ENCODE data around the gene RHO.
"Not testable (repeated sequence)": the region's sequence is repeated elsewhere in the genome, so short reads cannot be mapped to it uniquely, and the experiment has no call there.

The RHO gene

DNA sequence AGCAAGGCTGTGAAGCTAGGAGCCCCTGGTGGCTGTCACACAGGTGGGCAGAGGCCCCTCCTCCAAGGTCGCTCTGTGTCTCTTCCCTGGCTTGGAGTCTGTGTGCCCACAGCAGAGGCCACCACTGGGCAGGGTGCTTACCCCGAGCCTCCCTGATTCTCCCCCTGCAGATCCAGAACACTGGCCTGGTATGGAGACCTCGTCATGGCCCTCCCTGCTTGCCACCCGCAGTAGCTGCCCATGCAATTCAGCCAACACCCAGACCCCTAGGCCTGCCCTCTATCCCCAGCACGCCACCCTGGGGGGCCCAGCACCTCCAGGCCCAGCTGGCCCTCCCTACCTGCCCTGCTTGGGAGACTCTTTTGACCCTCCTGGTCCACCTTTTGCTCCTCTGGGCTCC is 5.5 kb upstream of the RHO start:
- DNase-seq, result no peak

- no peak for DNase-seq
Measured at GRCh38 chr3:129524081-129524480, 4.4 kb upstream of the RHO start.

DNA sequence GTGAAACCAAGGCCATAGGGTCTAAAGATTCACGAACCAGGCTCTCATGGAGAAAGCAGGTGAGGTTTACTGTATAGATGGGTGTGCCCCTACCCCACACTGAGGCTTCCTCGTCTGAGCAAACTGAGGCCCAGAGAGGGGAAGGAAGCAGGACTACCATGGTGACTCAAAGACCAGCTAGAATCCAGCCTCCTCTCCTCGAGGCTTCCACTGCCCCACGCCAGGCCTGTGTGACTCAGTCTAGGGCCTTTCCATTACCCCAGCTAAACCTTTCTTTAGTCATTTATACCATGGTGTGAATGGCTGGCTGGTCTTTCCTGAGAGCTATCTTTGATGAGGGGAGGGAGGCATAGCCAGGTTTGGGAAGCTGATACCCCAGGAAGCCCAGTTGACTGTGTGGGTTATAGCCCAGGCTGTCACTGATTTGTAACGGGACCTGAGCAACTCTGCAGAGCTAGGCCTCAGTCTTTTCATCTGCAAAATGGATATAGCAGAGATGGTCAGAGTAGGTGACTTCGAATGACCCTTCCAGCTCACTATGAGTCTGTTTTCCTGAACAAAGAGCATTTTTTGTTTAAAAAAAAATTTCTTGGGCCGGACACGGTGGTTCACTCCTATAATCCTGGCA is 3.0 kb upstream of the RHO start:
- no peak for DNase-seq

- DNase-seq, result no peak
Measured at GRCh38 chr3:129526121-129526900, 2.1 kb upstream of the RHO start.

GRCh38 chr3:129527262-129527661 is 1.2 kb upstream of the RHO start:
- DNase-seq, result no peak

GRCh38 chr3:129529436-129530210 is 1.2 kb downstream of the RHO start:
- no peak for DNase-seq

- no peak for DNase-seq
Measured at GRCh38 chr3:129530251-129530791, 1.9 kb downstream of the RHO start.

DNA sequence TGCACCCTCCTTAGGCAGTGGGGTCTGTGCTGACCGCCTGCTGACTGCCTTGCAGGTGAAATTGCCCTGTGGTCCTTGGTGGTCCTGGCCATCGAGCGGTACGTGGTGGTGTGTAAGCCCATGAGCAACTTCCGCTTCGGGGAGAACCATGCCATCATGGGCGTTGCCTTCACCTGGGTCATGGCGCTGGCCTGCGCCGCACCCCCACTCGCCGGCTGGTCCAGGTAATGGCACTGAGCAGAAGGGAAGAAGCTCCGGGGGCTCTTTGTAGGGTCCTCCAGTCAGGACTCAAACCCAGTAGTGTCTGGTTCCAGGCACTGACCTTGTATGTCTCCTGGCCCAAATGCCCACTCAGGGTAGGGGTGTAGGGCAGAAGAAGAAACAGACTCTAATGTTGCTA is 2.4 kb downstream of the RHO start:
- no peak for DNase-seq

DNA sequence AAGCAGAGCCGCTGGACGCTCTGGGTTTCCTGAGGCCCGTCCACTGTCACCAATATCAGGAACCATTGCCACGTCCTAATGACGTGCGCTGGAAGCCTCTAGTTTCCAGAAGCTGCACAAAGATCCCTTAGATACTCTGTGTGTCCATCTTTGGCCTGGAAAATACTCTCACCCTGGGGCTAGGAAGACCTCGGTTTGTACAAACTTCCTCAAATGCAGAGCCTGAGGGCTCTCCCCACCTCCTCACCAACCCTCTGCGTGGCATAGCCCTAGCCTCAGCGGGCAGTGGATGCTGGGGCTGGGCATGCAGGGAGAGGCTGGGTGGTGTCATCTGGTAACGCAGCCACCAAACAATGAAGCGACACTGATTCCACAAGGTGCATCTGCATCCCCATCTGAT is 3.3 kb downstream of the RHO start:
- DNase-seq, result no peak

DNA sequence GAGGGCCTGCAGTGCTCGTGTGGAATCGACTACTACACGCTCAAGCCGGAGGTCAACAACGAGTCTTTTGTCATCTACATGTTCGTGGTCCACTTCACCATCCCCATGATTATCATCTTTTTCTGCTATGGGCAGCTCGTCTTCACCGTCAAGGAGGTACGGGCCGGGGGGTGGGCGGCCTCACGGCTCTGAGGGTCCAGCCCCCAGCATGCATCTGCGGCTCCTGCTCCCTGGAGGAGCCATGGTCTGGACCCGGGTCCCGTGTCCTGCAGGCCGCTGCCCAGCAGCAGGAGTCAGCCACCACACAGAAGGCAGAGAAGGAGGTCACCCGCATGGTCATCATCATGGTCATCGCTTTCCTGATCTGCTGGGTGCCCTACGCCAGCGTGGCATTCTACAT is 3.8 kb downstream of the RHO start:
- no peak for DNase-seq

- DNase-seq, result no peak
Measured at GRCh38 chr3:129533406-129533805, 5.0 kb downstream of the RHO start.

DNA sequence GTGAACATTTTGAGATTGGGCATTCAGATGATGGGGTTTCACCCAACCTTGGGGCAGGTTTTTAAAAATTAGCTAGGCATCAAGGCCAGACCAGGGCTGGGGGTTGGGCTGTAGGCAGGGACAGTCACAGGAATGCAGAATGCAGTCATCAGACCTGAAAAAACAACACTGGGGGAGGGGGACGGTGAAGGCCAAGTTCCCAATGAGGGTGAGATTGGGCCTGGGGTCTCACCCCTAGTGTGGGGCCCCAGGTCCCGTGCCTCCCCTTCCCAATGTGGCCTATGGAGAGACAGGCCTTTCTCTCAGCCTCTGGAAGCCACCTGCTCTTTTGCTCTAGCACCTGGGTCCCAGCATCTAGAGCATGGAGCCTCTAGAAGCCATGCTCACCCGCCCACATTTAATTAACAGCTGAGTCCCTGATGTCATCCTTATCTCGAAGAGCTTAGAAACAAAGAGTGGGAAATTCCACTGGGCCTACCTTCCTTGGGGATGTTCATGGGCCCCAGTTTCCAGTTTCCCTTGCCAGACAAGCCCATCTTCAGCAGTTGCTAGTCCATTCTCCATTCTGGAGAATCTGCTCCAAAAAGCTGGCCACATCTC is 6.1 kb downstream of the RHO start:
- DNase-seq, result no peak

DNA sequence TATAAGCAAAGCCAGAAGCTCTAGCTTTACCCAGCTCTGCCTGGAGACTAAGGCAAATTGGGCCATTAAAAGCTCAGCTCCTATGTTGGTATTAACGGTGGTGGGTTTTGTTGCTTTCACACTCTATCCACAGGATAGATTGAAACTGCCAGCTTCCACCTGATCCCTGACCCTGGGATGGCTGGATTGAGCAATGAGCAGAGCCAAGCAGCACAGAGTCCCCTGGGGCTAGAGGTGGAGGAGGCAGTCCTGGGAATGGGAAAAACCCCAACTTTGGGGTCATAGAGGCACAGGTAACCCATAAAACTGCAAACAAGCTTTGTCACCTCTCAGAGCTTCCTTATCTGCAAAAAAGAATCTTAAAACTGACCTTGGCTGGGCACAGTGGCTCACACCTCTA is 6.6 kb downstream of the RHO start:
- no peak for DNase-seq

DNA sequence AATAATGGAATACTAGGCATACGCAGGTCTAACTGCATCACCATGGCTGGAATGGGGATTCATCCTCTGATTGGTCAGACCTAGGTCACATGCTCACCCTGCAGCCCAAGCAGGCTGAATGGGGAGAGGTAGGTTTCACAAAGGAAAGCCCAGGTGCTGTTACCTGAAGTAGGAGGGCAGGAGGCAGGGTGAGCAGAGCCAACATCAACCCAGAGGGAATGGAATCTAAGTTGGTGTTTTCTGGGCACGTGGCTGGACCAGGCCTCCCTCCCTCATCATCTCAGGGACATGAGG is 7.9 kb downstream of the RHO start:
- no peak for DNase-seq

GRCh38 chr3:129536804-129537203 is 8.4 kb downstream of the RHO start:
- DNase-seq, result no peak

DNA sequence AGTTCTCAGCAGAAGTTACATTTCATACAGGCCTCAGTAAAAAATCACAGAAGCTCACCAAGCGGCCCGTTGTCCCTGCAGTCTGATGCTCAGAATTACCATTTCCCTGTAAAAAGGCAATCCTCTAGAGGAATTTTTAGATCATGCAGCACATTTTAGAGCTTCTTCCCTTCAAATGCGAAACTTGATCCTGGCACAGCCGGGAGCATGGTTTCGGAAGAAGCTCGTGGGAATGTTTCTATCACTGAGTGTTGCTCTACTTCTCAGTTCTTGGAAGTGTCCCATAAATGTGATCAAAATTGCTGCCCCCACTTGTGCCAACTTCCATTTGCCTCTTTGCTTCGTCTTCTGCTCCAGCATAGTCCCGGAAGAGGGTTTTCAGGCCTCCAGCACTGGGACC is 10.8 kb downstream of the RHO start:
- DNase-seq, result no peak

DNA sequence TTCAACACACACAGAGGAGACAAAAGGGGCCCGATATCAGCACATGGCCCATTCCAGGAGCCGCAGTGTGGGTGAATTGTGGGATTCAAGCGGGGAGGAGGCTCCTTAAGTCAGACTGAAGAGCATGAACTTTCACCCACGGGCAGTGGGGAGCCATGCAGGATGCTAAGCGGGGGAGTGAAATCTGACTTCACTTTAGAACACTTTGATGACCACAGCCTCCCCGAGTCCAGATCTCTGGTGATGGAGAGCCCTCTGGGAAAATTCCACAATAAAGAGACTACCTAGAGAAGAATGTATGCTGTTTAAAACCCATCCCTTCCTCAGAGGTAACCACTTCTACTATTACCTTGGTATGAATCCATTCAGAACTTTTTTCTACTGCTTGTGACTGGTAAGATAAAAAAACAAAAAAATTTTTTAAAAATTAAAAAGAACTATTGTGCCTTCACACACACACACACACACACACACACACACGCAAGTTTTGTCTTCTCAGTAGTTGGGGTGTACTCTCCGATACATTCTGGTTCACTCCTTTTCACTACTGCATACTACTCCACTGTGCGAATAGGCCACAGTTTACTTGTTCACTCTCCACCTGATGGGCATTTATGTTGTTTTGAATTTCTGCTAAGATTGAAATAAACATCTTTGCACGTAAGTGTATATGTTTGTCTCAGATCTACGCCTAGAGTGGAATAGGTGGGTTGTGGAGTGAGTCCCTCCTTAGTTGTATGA is 12.5 kb downstream of the RHO start:
- no peak for DNase-seq

GRCh38 chr3:129542747-129543146 is 14.3 kb downstream of the RHO start:
- DNase-seq, result no peak

GRCh38 chr3:129543156-129543790 is 14.8 kb downstream of the RHO start, which contains the start of gene H1-8:
H1-8 (plus strand) TSS chr3:129543175; CDS start chr3:129543219, 44 bp downstream.
- no peak for DNase-seq

- no peak for DNase-seq
Measured at GRCh38 chr3:129543999-129544398, 15.6 kb downstream of the RHO start.

DNA sequence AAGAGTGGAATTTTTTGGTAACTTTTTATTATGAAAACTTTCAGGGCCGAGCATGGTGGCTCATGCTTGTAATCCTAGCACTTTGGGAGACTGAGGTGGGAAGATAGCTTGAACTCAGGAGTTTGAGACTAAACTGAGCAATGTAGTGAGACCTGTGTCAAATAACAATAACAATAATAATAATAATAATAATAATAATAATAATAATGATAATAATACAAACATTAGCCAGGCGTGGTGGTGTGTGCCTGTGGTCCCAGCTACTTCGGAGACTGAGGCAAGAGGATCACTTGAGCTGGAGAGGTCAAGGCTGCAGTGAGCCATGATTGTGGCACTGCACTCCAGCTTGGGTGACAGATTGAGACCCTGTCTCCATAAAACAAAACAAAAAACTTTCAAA is 17.5 kb downstream of the RHO start:
- not testable (repeated sequence) for DNase-seq

GRCh38 chr3:129547241-129547640 is 18.8 kb downstream of the RHO start:
- no peak for DNase-seq

Data from NCI-H187 (cell line).